ENCODE data around the gene CCT4. TPM values are rescaled to one million over a fixed set of nuclear protein-coding genes. Genes with fewer than 3 reads are reported as not detected.

Gene CCT4, protein sequence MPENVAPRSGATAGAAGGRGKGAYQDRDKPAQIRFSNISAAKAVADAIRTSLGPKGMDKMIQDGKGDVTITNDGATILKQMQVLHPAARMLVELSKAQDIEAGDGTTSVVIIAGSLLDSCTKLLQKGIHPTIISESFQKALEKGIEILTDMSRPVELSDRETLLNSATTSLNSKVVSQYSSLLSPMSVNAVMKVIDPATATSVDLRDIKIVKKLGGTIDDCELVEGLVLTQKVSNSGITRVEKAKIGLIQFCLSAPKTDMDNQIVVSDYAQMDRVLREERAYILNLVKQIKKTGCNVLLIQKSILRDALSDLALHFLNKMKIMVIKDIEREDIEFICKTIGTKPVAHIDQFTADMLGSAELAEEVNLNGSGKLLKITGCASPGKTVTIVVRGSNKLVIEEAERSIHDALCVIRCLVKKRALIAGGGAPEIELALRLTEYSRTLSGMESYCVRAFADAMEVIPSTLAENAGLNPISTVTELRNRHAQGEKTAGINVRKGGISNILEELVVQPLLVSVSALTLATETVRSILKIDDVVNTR
- 100 to 1,000 TPM; 388 to 390 TPM for total RNA-seq

- Mint-ChIP-seq H3K4me3 (peak within 1 kb of the TSS; percentile 99), H3K27ac (peak within 1 kb of the TSS; percentile 99), H3K4me1 (ENCODE audit: low read depth) (peaks cover 31% of the 10 kb centered on the region), H3K9me3 (no peaks in the 10 kb centered on the region), H3K27me3 (no peaks in the 10 kb centered on the region), H3K36me3 (ENCODE audit: low read depth) (peaks cover 33% of the 10 kb centered on the region)
- POLR2A ChIA-PET: interaction anchor here (3.2 kb wide), 1 partner anchor 22 kb away, joined by 14 read pairs; no protein-coding TSS in a partner anchor
- intact Hi-C loops (cut with micrococcal nuclease): no loop called here
- DNase-seq (peak; percentile 90), ATAC-seq (peak; percentile 88)
- CTCF ChIA-PET: no interaction called here
- no peak for TF ChIP-seq CTCF (IDR thresholded peaks at IDR 0.05)
Observed at GRCh38 chr2:61888267-61889055, at the start of gene CCT4. Gene CCT4 (minus strand): TSS chr2:61888656. CDS start chr2:61888507, 149 bp downstream.

DNA sequence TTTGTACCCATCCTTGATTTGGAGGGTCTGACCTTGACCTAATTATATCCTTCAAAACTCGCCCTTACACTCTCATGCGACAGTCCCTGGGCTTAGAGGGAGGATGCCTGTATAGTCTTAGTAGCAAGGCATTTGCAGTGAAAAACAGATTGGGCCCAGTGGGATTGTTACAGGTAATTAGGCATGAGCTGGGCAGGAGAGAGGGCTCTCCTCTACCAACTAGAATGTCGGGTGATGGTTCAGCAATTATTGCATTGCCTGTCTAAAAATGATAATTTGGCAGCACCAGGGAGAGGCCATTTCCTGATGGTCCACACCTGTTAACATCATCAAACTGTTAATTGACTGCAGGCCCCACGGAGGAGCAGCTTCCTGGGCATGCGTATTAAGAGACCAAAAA is 49.4 kb upstream of the CCT4 start:
- Mint-ChIP-seq H3K9me3 (no peaks in the 10 kb centered on the region), H3K36me3 (ENCODE audit: low read depth) (peaks cover 7% of the 10 kb centered on the region), H3K4me3 (no peak overlapping the region), H3K4me1 (ENCODE audit: low read depth) (peaks cover 1% of the 10 kb centered on the region), H3K27ac (no peak overlapping the region), H3K27me3 (no peaks in the 10 kb centered on the region)
- intact Hi-C loops (cut with micrococcal nuclease): no loop called here
- CTCF ChIA-PET: no interaction called here
- no peak for DNase-seq
- no peak for ATAC-seq
- POLR2A ChIA-PET: interaction anchor here (0.6 kb wide), 1 partner anchor 1787 kb away, joined by 3 read pairs; no protein-coding TSS in a partner anchor
- TF ChIP-seq CTCF (IDR thresholded peaks at IDR 0.05): no peak

- no peaks in the 10 kb centered on the region for H3K27me3 Mint-ChIP-seq
Observed at GRCh38 chr2:61937098-61937497, 48.6 kb upstream of the CCT4 start.

DNA sequence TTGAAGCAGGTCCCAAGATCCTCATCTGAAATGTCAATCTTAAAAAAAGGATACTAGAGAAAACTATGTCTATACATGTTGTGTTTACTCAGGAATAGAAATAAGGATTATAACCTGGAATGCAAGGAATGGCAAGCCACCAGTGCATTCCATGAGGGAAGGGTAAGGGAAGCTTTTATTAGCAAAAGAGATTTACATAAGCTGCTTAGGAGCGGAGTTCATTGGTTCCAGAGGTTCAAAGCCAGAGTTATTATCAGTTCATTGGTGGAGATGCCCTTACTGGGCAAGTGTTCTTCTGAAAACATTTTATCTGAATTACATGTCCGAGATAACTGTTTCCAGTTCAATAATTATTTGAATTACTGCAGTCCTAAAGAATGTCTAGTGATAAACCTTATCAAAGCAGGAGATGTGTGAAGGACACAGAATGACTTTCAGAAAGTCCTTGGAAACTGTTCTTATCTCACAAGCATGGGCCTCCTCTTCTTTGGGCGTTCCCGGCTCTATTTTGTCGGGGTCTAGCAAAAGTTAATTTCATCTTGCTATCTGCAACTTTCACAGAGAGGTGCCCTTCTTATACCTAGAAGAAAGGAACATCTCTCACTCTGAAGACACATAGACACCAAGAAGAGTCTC is 40.5 kb upstream of the CCT4 start:
- no peaks in the 10 kb centered on the region for H3K4me1 Mint-ChIP-seq (ENCODE audit: low read depth)
- intact Hi-C loops (cut with micrococcal nuclease): no loop called here
- ChIA-PET CTCF (no interaction called here), POLR2A (no interaction called here)
- no peak for TF ChIP-seq CTCF (IDR thresholded peaks at IDR 0.05)
- H3K9me3 Mint-ChIP-seq: no peaks in the 10 kb centered on the region
- no peak overlapping the region for H3K27ac Mint-ChIP-seq
- H3K4me3 Mint-ChIP-seq: no peak overlapping the region
- no peak for DNase-seq
- no peak for ATAC-seq
- no peaks in the 10 kb centered on the region for H3K36me3 Mint-ChIP-seq (ENCODE audit: low read depth)
- no peaks in the 10 kb centered on the region for H3K27me3 Mint-ChIP-seq

More at GRCh38 chr2:61937098-61937497, 48.6 kb upstream of the CCT4 start:
- Mint-ChIP-seq H3K4me3 (no peak overlapping the region), H3K27ac (no peak overlapping the region), H3K4me1 (ENCODE audit: low read depth) (no peaks in the 10 kb centered on the region), H3K36me3 (ENCODE audit: low read depth) (peaks cover 7% of the 10 kb centered on the region), H3K9me3 (no peaks in the 10 kb centered on the region)
- CTCF ChIA-PET: no interaction called here
- intact Hi-C loops (cut with micrococcal nuclease): no loop called here
- DNase-seq (no peak), ATAC-seq (no peak)
- no peak for TF ChIP-seq CTCF (IDR thresholded peaks at IDR 0.05)
- POLR2A ChIA-PET: no interaction called here

Data from activated CD8-positive, alpha-beta T cell treated with anti-CD3 and anti-CD28 coated beads for 36 hours (primary cell).